IPS-18c (cell line): ENCODE results near the gene LEF1.
A peak's percentile ranks its signal among the peaks of the same experiment; 100 is the strongest.

Experiments
- H3K4me3 ChIP-seq: 2 replicates; pipeline ENCODE4 v1.7.0; 2013; ENCODE audit warnings: low read depth, mild to moderate bottlenecking, low read length, moderate library complexity; ENCODE audit not compliant: insufficient read depth
- H3K9me3 ChIP-seq: one replicate; pipeline ENCODE4 v1.6.1; 2013; ENCODE audit warnings: mild to moderate bottlenecking, low read length, moderate library complexity; ENCODE audit not compliant: control insufficient read depth, insufficient read depth

LEF1 gene

GRCh38 chr4:108165586-108165985 lies 3.1 kb downstream of the LEF1 start:
- 0 out of 2 replicates have a peak overlapping the region, but pooled peaks have one; percentile 64 for H3K4me3 ChIP-seq
- H3K9me3 ChIP-seq, result no peaks in the 10 kb centered on the region

- Histone ChIP-seq H3K9me3 (no peaks in the 10 kb centered on the region), H3K4me3 (no peak overlapping the region)
Measured at GRCh38 chr4:108163351-108163750, 5.4 kb downstream of the LEF1 start.

GRCh38 chr4:108160741-108161352 lies 7.9 kb downstream of the LEF1 start:
- no peak overlapping the region for H3K4me3 ChIP-seq

GRCh38 chr4:108159845-108160244 lies 8.9 kb downstream of the LEF1 start:
- no peaks in the 10 kb centered on the region for H3K9me3 ChIP-seq
- no peak overlapping the region for H3K4me3 ChIP-seq

More at GRCh38 chr4:108160741-108161352, 7.9 kb downstream of the LEF1 start:
- no peaks in the 10 kb centered on the region for H3K9me3 ChIP-seq

- Histone ChIP-seq H3K4me3 (no peak overlapping the region), H3K9me3 (no peaks in the 10 kb centered on the region)
Measured at GRCh38 chr4:108157655-108158054, 11.1 kb downstream of the LEF1 start.

GRCh38 chr4:108156391-108156790 lies 12.3 kb downstream of the LEF1 start:
- Histone ChIP-seq H3K9me3 (no peaks in the 10 kb centered on the region), H3K4me3 (no peak overlapping the region)

DNA sequence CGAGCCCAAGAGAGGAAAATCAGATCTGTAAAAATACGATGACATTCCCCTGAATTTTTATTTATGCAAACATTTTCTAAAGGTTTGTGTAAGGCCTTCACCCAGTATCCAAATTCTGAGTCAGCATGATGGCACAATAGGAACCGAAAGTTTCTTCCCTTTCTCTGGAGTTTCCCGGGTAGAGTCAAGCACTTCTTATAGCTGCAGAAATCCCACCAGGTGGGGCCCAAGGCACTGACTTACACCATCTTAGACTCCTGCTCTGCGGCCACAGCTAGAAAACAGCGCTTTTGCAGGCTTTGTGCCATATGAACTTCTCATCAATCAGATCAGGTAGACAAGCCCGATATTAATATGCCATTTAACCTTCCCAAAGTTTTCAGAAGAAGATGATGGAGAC lies 13.4 kb downstream of the LEF1 start:
- no peak overlapping the region for H3K4me3 ChIP-seq

DNA sequence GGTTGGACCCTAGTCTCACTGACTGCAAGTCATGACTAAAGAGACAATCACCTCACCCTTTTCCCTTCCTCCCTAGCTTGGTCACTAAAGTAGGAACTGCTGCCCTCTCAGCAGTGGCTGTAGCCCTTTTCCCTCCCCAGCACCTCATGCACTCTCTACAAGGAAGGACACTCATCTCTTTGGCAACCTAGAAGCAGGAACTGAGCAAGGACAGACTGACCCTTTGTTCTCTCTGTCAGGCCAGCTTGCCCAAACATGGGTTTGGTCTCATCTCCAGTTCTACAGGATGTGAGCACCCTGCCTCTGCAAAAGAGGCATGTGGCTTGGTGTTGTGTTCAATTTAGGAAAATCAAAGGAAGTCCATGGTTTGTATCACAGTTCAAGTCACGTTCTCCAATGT lies 15.8 kb downstream of the LEF1 start:
- H3K9me3 ChIP-seq, result no peaks in the 10 kb centered on the region
- H3K4me3 ChIP-seq, result no peak overlapping the region

More for the DNA sequence above, 13.4 kb downstream of the LEF1 start:
- no peaks in the 10 kb centered on the region for H3K9me3 ChIP-seq

GRCh38 chr4:108149588-108150380 lies 18.9 kb downstream of the LEF1 start:
- Histone ChIP-seq H3K4me3 (no peak overlapping the region), H3K9me3 (no peaks in the 10 kb centered on the region)

GRCh38 chr4:108148316-108148715 lies 20.4 kb downstream of the LEF1 start:
- Histone ChIP-seq H3K4me3 (no peak overlapping the region), H3K9me3 (no peaks in the 10 kb centered on the region)

GRCh38 chr4:108146819-108147218 lies 21.9 kb downstream of the LEF1 start:
- Histone ChIP-seq H3K9me3 (no peaks in the 10 kb centered on the region), H3K4me3 (no peak overlapping the region)

DNA sequence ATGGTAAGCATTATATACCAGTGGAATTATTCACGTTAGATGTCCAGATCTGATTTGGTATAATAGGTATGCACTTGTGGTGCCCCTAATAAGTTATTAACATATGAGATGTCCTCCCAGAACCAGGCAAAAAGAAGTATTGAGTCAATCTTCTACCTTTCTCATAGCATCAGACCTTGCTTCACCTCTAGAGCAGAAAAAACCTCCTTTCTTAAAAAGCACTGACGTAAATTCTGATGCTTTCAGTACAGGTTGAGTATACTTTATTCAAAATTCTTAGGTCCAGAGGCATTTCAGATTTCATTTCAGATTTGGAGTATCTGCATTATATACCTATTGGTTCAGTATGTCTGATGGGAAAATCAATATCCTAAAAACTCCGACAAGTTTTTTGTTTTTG lies 22.4 kb downstream of the LEF1 start:
- H3K4me3 ChIP-seq, result no peak overlapping the region
- H3K9me3 ChIP-seq, result no peaks in the 10 kb centered on the region

DNA sequence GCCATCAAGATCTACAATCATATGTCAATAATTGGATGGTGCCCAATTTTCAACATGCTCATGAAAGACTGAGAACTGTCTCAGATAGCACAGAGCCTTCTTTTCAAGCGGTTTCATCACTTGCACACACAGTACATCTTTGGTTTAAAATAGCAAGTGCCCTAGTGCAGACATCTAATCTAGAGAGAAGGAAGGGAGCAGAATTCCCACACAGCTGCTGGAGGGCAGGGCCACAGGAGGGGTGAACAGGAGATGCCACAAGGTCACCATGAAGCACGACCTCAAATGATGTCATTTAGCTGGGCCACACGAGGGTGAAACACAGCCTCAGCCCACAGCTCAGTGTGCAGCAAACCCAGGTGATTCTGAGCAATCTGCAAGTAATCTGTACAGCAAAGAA lies 24.3 kb downstream of the LEF1 start:
- H3K9me3 ChIP-seq, result no peaks in the 10 kb centered on the region
- no peak overlapping the region for H3K4me3 ChIP-seq

DNA sequence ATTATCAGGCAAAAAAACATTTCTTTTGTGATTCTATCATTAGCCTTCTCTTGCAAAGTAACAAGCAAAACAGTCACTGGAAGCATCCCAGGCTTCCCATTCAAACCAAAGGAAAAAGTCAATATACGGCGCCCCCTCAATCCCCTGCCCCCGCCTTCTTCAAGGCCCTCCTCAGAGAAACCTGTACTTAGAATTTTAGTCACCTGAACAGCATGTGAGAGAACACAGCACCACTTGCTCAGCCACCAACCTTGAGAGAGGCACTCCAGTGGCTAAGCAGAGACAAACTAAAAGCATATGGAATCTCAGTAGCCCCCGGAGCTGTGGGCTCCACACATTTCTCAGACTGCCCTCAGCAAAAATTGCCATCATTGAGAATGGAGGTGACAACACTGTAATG lies 25.2 kb downstream of the LEF1 start:
- Histone ChIP-seq H3K9me3 (no peaks in the 10 kb centered on the region), H3K4me3 (no peak overlapping the region)

DNA sequence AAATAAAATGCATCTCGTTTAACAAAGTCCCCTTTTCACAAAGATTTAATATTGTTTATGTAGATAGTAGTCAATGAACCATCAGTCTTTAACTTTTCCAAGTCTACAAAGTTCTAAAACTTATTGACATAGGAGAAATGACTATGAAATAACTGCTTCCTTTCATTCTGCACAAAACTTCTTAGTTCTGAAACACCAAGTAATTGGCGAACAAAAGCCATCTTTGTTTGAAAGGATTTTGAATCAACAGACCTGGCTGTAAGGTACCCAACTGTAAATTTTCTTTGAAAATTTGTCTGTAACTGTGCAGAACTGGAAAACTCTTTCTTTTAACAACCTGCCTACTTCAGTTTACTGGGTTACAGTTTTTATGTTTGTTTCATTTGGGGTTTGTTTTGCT lies 25.9 kb downstream of the LEF1 start:
- H3K9me3 ChIP-seq, result no peaks in the 10 kb centered on the region
- no peak overlapping the region for H3K4me3 ChIP-seq

- no peaks in the 10 kb centered on the region for H3K9me3 ChIP-seq
Measured at GRCh38 chr4:108141213-108141950, 27.4 kb downstream of the LEF1 start.

DNA sequence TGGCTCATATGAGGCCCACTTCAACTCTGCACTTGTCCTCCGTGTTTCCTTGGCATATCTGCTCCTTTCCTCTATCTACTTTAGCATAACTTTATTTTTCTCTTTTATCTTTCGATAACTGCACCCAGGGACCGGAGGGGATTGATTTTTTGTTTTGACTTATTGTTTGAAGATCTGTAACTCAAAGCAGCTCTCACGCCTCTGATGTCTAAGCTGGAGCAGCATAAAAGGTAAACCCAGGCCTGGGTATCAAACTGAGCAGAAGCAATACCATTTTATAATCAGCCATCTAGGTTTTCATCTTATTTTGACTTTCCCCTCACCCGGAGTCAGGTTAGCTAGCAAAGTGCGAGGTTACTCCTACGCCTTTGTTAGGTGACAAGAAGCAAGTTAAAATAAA lies 28.4 kb downstream of the LEF1 start:
- no peak overlapping the region for H3K4me3 ChIP-seq

More at GRCh38 chr4:108141213-108141950, 27.4 kb downstream of the LEF1 start:
- no peak overlapping the region for H3K4me3 ChIP-seq

DNA sequence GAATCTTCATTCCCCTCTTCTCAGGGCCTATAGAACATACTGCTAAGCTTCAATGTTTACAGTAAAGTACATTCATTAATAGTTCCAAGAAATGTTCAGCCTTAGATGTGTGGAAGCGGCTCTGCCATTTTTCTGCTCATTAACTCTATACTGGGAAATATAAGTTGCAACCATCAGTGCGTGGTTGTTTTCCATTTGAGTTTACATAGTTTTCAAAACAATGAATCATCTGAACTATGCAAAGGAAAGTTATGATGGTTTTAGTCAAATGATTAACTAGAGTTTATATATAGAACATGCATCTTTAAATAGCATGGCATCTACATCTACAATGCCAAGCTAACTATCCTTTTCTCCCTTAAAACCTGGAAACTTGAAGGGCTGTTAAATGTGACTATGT lies 29.6 kb downstream of the LEF1 start:
- H3K4me3 ChIP-seq, result no peak overlapping the region
- no peaks in the 10 kb centered on the region for H3K9me3 ChIP-seq

More for the DNA sequence above, 28.4 kb downstream of the LEF1 start:
- no peaks in the 10 kb centered on the region for H3K9me3 ChIP-seq
